Activated CD4-positive, alpha-beta T cell treated with anti-CD3 and anti-CD28 coated beads, Interleukin-10, Interleukin-2, amounts not matched to agents 100 ng/mL and 50 ng/mL, durations not matched to agents 16 hours and 8 hours (primary cell): ENCODE measurements around the gene EDIL3.
"Not testable (repeated sequence)": the region's sequence is repeated elsewhere in the genome, so short reads cannot be mapped to it uniquely, and the experiment has no call there.

Experiments
- DNase-seq: peaks from one replicate; pipeline ENCODE4 v3.0.0-alpha.2; 2020

The EDIL3 gene

GRCh38 chr5:84297641-84298040, 87.0 kb downstream of the EDIL3 start:
- not testable (repeated sequence) for DNase-seq

GRCh38 chr5:84292788-84293653, 91.7 kb downstream of the EDIL3 start:
- no peak for DNase-seq

- DNase-seq, result no peak
Observed at GRCh38 chr5:84292000-84292642, 92.6 kb downstream of the EDIL3 start.

GRCh38 chr5:84290673-84291072, 94.0 kb downstream of the EDIL3 start:
- DNase-seq, result no peak

- no peak for DNase-seq
Observed at GRCh38 chr5:84290161-84290560, 94.5 kb downstream of the EDIL3 start.

GRCh38 chr5:84287951-84288350, 96.7 kb downstream of the EDIL3 start:
- DNase-seq, result peak; percentile 16

GRCh38 chr5:84286662-84287061, 98.0 kb downstream of the EDIL3 start:
- no peak for DNase-seq

GRCh38 chr5:84285641-84286637, 98.7 kb downstream of the EDIL3 start:
- DNase-seq, result no peak

- DNase-seq, result no peak
Observed at GRCh38 chr5:84281383-84281782, 103.3 kb downstream of the EDIL3 start.

GRCh38 chr5:84279234-84279633, 105.4 kb downstream of the EDIL3 start:
- no peak for DNase-seq

GRCh38 chr5:84275609-84276008, 109.1 kb downstream of the EDIL3 start:
- DNase-seq, result no peak

GRCh38 chr5:84274585-84275468, 109.9 kb downstream of the EDIL3 start:
- no peak for DNase-seq

- no peak for DNase-seq
Observed at GRCh38 chr5:84273517-84273883, 111.2 kb downstream of the EDIL3 start.

- DNase-seq, result no peak
Observed at GRCh38 chr5:84272771-84273516, 111.7 kb downstream of the EDIL3 start.

GRCh38 chr5:84265739-84266550, 118.7 kb downstream of the EDIL3 start:
- DNase-seq, result no peak

- DNase-seq, result no peak
Observed at GRCh38 chr5:84265130-84265529, 119.5 kb downstream of the EDIL3 start.

GRCh38 chr5:84260939-84261338, 123.7 kb downstream of the EDIL3 start:
- no peak for DNase-seq

- no peak for DNase-seq
Observed at GRCh38 chr5:84260140-84260539, 124.5 kb downstream of the EDIL3 start.

GRCh38 chr5:84259283-84260045, 125.2 kb downstream of the EDIL3 start:
- no peak for DNase-seq

- no peak for DNase-seq
Observed at GRCh38 chr5:84257061-84257460, 127.6 kb downstream of the EDIL3 start.
